PC-9 (cell line): Measurements from ENCODE around the gene ESYT1.

ENCODE experiments used
- EZH2 ChIP-seq: fragments of 200-600 bp; sonication (generic); IDR thresholded peaks from 2 replicates; pipeline ENCODE4 v1.8.0; 2017; ENCODE audit warnings: antibody characterized with exemption, low read depth
- TF ChIP-seq, protein P1 (sequence below): fragments of 200-600 bp; sonication (generic); conservative IDR thresholded peaks from 2 replicates; pipeline ENCODE4 v1.6.1; 2017; ENCODE audit warnings: mixed run types, antibody characterized with exemption, mild to moderate bottlenecking, moderate library complexity

DNA sequence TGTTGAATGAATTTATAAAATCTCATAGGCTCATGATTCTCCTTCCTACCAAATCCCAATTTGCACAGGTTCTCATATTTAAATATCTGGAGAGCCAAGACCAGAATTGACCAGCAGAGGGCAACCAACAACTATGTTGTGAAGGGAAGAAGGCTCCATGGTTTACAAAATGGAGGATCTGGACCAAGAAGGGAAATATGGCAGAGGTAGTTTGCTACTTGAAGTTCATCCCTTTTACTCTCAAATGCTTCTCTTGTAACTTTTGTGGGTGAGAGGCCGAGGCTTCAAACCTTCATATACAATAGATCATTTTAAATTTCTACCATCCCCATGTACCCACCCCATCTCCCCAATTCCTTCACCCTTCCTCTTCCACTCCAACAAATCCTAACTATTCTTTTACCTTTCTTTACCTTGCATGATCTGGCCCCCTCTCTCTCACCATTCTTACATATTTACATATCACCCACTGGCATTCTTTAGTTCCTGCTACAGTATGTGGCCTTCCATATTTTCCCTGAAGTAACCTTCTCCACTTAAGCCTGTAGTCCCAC, 65.0 kb downstream of the ESYT1 start:
- TF ChIP-seq, protein P1, sequence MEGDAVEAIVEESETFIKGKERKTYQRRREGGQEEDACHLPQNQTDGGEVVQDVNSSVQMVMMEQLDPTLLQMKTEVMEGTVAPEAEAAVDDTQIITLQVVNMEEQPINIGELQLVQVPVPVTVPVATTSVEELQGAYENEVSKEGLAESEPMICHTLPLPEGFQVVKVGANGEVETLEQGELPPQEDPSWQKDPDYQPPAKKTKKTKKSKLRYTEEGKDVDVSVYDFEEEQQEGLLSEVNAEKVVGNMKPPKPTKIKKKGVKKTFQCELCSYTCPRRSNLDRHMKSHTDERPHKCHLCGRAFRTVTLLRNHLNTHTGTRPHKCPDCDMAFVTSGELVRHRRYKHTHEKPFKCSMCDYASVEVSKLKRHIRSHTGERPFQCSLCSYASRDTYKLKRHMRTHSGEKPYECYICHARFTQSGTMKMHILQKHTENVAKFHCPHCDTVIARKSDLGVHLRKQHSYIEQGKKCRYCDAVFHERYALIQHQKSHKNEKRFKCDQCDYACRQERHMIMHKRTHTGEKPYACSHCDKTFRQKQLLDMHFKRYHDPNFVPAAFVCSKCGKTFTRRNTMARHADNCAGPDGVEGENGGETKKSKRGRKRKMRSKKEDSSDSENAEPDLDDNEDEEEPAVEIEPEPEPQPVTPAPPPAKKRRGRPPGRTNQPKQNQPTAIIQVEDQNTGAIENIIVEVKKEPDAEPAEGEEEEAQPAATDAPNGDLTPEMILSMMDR = peak; percentile 86
- no peak for TF ChIP-seq EZH2
